TTC549 (cell line): Measurements from ENCODE around the gene PDE4B.
"Not testable (repeated sequence)": the region's sequence is repeated elsewhere in the genome, so short reads cannot be mapped to it uniquely, and the experiment has no call there.

ENCODE experiments used
- FAIRE-seq: peaks from 2 replicates; lab custom pipeline; 2012; peaks lifted over from hg19 to GRCh38; lab: Jason Lieb, UNC

The PDE4B gene

DNA sequence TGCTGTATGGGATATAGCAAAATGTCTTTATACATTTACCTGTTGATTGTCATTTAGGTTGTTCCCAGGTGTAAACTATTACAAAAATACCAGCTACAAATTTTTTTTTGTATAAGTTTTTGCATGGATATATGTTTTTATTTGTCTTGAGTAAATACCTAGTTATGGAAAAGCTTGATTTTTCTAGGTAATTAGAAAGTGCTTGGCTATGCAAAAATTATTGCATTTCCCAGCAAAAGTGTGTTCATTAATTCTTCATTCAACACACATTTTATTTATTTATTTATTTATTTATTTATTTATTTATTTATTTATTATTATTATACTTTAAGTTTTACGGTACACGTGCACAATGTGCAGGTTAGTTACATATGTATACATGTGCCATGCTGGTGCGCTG is 22.1 kb downstream of the PDE4B start:
- FAIRE-seq: no peak

DNA sequence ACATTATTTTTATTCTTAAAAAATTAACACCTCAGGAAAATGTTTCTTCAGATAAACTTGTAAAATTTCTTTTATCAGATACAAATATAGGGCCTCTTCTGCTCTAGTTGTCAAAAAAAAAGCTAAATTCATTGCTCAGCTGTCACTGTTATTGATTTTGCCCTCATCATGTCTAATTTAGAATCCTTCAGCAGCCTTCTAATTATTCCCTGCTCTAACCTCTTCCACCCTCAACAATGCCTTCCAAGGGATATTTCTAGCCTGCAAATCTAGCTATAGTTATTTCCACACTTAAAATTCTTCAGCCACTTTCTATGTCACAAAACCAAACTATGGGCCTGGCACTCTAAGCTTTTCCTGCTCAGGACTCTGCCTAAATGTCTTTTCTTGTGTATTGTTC is 25.2 kb downstream of the PDE4B start:
- FAIRE-seq: no peak

GRCh38 chr1:65818966-65819365 is 26.3 kb downstream of the PDE4B start:
- no peak for FAIRE-seq

- FAIRE-seq: no peak
These were observed 28.3 kb downstream of the PDE4B start for GRCh38 chr1:65820983-65821382.

DNA sequence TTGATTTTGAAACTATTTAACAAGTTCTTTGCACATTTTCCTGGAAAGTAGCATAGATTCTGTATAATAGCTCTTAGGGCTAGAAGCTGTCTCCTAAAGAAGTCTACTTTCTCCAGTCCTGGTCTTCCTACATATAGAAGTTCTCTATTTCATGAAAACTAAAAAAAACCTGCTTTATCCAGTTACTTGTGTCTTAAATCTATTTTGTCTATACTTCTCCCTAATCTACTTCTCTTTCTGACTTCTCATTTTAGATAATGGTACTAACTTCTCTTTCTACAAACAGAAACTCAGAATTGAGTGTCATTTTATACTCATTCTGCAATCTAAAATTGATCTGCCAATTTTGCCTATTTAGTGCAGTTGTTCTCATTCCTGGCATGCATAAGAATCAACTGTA is 28.7 kb downstream of the PDE4B start:
- FAIRE-seq: no peak

- FAIRE-seq: no peak
These were observed 31.4 kb downstream of the PDE4B start for GRCh38 chr1:65824103-65824502.

DNA sequence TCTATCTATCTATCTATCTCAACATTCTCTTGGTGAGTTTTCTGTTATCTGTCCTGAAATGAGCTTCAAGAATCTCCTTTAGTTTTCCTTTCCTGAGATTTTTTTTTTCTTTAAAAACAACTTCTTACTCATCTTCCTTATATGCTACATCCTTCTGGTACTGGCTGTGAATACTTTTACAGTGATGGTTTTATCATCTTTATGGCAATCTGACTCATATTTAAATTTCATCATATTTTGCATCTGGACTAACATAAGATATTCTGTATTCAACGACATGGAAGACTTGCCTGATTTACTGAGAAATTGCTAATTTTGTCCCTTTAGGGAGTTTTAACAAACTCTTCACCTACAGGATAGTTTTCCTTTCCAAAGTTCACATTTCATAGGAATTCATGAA is 33.0 kb downstream of the PDE4B start:
- no peak for FAIRE-seq

DNA sequence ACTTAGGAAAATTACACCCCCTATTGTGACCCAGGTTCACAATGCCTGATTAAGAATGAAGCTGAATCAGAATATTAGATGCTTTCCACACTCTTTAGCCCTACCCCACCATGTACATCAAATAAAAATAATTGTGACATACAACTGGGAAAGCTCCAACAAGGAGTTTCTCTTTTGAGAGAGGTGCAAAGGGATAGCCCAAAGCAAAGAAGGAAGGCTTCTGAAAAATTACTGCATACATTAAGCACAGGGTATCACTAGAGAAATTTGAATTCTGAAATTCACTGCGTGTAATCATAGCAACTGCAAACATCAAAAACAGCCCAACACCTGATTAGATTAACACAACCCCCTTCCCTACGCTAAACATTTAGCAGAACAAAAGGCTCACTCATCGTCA is 34.1 kb downstream of the PDE4B start:
- FAIRE-seq: no peak

DNA sequence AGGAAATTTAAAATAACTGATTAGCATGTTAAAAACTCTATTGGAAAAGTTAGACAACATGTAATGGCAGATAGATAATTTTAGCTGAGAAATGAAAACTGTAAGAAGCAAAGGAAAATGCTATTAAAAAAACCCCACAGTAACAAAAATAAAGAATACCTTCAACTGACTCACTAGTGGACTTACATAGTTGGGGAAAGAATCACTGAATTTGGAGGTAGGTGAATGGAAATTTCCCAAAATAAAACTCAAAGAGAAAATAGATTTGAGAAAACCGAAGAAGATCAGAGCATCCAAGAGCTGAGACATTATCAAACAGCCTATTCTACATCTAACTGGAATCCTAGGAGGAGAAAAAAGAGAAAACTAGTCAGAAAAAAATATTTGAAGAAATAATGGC is 34.7 kb downstream of the PDE4B start:
- no peak for FAIRE-seq

GRCh38 chr1:65830306-65830705 is 37.6 kb downstream of the PDE4B start:
- FAIRE-seq: no peak

DNA sequence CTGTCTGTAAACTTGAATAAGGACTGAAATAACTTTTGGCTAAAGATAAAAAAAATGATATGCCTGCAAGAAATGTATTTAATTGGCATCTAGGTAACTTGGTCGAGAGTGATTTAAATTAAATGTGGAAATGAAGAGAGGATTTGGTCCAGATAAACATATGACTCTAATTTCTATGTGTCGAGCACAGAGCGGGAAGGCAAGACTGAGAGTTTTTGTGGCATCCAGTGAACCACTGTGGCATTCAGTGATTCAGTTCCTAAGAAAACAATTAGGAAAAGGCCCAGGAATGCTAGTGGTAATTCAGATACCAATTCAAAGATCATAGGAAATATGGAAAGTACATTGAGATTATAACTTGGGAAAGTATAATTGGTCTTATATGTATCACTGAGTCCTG is 39.6 kb downstream of the PDE4B start:
- no peak for FAIRE-seq

DNA sequence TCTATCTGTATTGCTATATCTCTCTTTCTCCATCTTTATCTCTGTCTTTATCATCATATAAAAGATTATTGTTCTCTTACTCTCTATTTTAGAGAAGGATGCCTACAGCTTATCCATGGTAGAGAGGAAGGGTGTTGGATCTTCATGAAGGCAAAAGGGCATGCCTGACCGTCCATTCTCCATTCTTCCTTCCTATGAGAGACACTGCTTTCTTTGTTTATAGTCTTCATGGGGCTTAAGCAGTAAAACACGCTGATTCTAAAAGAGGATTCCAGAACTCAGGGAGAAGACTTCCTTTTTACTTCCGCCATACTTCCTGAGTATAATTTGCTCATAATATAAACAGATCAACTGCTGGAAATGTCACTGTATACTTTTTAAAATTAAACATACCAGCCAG is 44.0 kb downstream of the PDE4B start:
- no peak for FAIRE-seq

- FAIRE-seq: no peak
These were observed 48.0 kb downstream of the PDE4B start for GRCh38 chr1:65840683-65841082.

- no peak for FAIRE-seq
These were observed 51.6 kb downstream of the PDE4B start for GRCh38 chr1:65844296-65844695.

- FAIRE-seq: no peak
These were observed 52.3 kb downstream of the PDE4B start for GRCh38 chr1:65844821-65845534.

DNA sequence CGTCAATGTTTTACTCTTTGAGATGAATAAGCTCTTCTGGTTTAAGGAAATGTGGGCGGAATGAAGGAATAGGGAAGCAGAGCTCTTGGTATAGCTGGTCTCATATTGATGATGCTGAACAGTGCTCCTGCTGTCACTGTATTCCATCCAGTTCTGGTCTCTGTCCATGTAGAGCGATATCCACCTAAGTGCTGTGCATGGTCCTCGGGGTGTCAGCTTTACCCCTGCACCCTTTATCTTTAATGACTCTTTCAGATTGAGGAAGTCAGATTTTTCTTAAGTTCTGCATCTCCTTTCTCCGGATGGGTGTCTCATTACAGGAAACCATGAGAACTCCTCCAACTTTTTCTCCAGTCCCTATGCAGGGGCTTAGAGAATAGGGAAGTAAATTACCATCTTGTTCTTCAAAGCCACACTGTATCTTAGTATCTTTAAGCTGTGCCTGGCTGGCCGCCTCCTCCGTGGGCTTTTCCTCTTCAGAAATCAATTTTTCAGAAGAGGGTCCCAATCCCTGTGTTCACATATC is 52.9 kb downstream of the PDE4B start:
- FAIRE-seq: no peak

- FAIRE-seq: no peak
These were observed 54.2 kb downstream of the PDE4B start for GRCh38 chr1:65846866-65847265.

DNA sequence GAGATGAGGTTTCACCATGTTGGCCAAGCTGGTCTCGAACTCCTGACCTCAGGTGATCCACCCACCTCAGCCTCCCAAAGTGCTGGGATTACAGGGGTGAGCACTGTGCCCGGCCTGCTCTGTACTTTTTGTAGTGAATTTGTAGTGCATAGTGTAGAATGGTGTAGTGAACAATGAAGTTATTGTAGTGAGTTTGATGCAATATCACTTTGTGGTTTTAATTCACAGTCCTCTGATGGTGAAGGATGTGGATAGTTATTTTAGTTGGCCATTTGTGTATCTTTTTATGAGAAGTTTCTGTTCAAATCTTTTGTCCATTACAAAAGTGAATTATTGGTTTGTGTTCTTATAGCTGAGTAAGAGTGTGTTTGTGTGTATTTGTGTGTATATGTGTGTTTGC is 57.6 kb downstream of the PDE4B start:
- no peak for FAIRE-seq

DNA sequence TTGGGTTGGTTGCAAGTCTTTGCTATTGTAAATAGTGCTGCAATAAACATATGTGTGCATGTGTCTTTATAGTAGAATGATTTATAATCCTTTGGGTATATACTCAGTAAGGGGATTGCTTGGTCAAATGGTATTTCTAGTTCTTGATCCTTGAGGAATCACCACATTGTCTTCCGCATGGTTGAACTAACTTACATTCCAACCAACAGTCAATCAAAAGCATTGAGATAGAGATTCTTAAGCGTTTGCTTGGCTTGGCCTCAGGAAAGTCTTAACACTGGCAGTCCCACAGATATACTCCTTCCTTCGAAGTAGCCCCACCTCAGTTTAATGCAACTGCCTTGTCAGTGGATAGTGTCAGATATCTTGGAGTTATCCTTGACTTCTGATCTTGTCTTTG is 63.9 kb downstream of the PDE4B start:
- FAIRE-seq: not testable (repeated sequence)

DNA sequence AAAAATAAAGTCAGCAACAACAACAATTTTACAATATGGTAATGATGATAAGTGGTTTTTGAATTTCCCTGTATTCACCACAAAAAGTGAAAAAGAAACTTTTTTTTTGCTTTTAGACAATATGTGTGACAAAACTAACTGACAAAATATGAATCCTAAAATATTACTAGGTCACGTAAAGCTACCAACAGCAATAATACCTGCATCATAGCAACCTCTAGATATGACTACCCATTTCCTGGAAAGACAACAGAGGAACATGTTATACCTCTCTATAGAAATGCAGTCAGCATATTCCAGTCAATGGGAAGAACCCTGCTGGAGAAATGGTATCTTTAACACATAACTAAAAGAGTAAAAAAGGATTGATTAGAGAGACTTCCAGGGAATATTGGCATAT is 73.7 kb downstream of the PDE4B start:
- FAIRE-seq: no peak

DNA sequence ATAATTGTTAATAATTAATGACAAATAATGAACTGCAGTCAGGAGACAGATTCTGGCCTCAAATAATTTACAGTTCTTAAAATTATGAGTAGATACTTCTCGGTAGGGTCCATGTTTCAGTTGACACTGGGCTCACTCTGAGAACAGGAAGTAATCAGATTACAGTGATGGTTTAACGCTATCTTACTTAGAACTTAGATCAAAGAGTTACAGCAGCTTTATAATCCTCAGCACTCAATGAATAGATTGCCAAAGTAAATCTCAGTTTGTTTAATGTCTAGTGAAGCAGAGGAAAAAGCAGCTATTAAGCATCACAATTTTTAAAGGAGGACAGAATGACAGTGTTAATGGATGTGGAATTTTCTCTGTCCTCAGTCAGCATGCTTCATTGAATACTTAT is 79.6 kb downstream of the PDE4B start:
- no peak for FAIRE-seq

GRCh38 chr1:65878342-65878741 is 85.6 kb downstream of the PDE4B start:
- not testable (repeated sequence) for FAIRE-seq

DNA sequence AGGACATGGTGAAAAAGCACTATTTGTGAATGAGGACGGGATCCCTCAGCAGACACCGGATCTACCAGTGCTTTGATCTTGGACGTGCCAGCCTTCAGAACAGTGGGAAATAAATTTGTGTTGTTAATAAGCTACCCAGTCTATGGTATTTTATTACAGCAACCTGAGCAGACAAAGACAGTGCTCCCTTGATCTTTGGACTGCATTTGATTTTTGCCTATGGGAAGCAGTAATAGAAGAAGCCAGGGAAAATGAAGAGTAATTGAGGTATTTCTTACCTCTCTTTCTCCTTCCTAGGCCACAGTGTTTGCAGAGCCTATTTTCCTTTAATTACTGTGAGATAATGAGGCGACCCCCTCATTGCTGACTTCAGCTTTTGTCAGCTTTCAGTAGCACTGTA is 87.9 kb downstream of the PDE4B start:
- FAIRE-seq: no peak

DNA sequence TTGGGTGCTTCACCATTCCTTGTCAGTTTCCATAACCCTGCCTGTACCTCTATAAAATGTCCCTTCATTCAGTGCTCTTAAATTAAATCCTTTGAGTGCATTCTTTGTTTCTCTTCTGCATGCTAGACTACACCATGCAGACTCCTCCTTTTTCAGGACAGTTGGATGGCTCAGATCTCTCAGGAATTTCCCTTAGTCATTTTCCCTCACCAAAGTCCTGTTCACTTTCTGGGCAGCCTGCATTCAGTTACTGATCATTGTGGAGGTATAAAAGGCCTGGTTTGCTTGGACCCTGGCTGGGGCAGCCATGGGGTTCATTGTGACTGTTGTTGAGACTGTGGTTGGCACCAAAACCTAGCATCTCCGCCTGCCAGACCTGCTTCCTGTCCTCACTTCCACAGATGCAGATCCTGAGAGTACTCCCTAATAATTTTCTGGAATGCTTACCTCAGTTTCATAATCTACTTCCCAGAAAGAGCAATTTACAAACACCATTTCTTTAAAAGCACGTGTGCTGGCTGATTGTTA is 88.4 kb downstream of the PDE4B start:
- no peak for FAIRE-seq
